GM19463 (cell line): Measurements from ENCODE around the gene TBPL1.
"Not testable (repeated sequence)": the region's sequence is repeated elsewhere in the genome, so short reads cannot be mapped to it uniquely, and the experiment has no call there.

ENCODE experiments used
- ATAC-seq: cut with Tn5 transposase; IDR thresholded peaks from one replicate; pipeline ENCODE4 v1.9.1; 2021; ENCODE audit warnings: mild to moderate bottlenecking, moderate library complexity; ENCODE audit not compliant: unreplicated experiment

TBPL1 gene

GRCh38 chr6:133971861-133972260 is 18.8 kb downstream of the TBPL1 start:
- no peak for ATAC-seq

DNA sequence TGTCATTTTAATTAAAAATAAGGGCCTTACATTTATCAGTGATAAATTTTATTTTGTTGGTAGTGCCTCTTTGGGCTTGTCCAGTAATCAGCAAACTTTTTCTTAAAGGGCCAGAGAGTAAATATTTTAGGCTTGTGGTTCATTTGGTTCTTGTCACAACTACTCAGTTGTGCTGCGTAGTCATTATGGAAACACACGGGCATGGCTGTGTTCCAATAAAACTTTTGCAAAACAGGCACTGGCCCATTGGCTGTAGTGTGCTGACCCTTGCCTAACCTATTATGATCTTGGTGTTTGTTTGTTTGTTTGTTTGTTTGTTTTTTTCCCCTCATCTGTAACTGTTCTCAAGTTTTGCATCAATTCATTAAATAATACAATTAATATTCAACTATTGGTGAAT is 19.4 kb downstream of the TBPL1 start:
- no peak for ATAC-seq

DNA sequence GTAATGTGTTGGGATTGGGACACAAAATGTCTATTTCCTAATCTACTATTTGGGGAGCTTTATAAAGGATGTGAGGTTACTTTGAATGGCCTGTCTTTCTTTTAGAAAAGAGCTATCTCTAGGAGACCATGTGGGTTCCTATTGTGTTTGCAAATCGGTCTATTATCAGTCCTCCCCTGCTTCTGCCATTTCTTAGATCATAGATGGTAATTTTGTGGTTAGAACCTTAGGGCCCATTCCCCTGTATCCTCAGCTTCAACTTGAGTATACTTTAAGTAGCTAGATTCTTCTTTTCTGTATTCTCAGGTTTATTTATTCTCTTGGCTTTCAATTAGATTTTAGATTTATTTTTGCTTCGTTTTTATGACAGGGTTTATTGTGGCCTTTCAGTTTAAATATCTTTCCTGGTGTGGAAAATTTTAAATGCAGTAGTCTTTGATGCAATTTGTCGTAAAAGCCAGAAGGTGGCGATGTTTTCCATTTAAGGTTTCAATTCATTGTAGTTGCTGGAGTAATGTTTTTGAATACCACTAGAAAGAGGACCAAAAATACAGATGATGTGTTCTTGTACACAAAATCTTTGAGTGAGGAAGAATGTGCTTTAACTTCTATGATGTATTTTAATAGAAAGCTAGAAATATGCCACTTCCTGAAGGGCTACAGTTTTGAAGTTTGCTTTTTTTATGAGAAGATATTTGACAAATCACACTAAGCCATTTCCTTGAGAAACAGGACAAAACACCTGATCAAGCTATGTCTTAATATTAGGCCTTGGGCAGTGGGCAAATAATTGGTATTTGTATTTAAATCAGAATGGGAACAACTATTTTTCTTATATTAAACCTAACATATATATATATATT is 20.3 kb downstream of the TBPL1 start:
- peak; percentile 60 for ATAC-seq

DNA sequence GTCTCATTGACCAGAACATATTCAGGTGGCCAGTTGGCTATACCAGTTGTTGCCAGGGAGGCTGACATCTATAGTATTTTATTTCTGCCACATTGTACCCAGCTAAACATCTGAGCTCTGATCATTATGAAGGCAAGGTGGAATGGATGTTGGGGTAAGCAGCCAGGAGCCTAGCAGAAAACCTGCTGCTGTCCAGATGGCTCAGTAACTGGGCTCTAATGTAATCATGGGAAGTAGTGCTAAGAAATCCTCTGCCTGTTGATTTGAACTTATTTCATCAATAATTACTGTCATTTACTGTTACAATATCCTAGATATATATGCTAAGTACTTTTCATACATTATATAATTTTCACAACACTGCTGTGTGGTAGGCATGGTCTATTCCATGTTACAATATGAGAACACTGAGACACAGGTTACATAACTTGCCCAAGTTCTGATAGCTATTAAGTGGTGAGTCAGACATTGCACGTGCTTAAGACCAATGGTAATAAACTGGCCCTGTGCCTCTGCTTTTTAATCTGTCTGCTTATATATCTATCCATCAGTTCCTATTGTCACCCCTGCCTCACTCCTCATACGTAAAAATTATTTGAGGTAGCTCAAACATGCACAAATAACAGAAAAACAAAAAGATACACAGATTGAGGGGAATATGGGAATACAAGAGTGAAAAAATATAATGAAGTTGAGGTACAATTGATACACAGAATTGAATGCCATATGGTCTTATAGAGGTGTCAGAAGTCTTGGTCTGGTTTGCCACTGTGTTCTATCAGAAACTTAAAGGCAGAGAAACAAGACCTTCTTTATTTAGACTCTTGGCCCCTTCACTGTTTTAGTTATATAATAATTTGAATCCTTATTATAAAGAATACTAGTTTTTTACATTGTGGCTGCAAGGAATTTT is 25.2 kb downstream of the TBPL1 start:
- peak; percentile 63 for ATAC-seq

- no peak for ATAC-seq
Measured at GRCh38 chr6:133978896-133979240, 25.8 kb downstream of the TBPL1 start.

DNA sequence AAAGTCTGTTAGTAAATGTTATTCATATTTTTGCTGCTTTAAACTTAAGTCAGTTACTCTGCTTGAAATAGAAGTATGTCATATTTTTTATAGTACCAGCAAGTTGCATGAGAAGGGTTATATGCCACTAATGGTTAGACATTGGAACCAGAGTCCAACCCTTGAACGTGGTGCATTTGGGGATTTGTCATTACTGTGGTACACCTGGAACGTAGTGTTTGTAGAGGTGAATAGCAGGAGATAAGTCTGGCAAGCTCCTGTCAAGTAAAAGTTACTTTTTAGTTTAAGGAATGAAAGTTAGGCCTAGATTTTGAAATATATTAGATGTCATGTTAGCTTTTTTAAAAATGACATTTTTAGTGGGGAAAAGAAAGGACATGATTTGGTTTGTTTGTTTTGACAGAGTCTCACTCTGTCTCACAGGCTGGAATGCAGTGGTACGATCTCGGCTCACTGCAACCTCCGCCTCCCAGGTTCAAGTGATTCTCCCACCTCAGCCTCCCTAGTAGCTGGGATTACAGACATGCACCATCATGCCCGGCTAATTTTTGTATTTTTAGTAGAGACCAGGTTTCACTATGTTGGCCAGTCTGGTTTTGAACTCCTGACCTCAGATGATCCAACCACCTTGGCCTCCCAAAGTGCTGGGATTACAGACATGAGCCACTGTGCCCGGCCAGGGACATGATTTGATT is 26.4 kb downstream of the TBPL1 start:
- not testable (repeated sequence) for ATAC-seq

DNA sequence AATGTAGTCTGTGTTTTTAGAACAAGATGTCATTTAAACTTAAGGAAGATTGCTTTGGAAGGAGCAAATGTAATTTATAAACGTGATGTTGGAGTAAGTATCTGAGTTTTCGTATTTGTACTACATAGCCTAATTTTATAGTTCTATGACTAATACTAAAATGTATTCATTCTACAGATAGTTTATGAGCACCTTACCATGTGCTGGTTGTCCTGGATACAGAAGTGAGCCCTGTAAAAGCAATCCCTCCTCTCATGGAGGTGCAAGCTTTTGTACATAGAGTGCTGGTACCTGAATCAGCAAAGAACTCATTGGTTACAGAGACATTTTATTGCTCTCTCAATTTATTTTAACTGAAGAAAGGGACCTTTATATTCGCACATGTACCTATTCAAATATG is 27.1 kb downstream of the TBPL1 start:
- ATAC-seq: no peak

DNA sequence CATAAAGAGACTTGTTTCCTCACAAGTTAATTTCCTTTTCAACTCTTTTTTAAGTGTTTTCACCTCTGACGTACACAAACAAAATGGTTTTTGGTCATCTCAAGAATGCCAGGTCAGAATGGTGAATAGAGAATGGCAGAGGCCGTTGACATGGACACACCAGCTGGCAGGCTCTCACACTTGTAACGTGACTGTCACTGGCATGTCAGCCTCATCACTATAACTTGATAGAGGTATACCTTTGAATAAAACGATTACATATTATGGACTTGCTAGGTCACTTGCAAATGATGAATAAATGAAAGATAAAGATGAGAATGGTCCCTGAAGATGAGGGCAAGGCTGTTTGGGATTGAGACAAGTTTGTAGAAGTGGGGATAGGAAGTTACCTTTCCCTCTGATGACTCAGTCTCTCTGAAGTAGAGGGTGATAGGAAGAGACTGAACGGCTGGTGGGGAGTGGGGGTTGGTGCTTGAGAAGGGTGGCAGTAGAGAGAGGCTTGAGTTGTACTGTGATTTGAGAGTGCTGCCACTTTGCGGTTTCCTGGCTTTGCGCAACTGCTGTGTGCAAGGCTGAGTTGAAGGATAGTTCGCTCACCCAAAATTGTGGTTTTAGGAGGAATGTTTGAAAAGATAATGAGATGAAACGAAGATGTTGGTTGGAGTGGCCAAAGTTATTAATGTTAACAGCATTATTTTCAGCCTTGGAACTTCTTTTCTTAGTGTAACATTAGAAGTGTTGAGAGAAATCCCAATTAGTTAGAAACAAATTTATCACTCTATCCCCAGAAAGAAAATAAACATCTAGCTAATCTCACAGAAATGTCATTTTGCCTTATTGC is 30.3 kb downstream of the TBPL1 start:
- ATAC-seq: no peak

GRCh38 chr6:133985970-133986369 is 32.9 kb downstream of the TBPL1 start:
- ATAC-seq: no peak

DNA sequence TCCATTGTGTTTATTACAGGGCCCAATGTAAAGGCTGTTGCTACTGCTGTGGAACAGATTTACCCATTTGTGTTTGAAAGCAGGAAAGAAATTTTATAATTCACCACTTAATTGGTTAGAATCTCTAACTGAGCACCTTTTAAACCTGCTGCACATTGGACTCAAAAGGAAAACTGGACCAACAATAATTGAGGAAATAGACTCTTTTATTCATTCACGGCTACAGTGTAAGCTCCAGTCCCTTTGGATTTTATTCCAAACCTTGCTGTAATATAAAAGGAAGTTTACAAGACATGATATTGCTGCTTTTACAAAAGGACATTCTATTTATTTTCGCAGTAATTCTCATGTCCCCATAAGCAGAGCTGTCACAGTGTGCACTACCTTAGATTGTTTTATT is 33.9 kb downstream of the TBPL1 start:
- no peak for ATAC-seq

GRCh38 chr6:133989525-133989924 is 36.5 kb downstream of the TBPL1 start:
- ATAC-seq: no peak

DNA sequence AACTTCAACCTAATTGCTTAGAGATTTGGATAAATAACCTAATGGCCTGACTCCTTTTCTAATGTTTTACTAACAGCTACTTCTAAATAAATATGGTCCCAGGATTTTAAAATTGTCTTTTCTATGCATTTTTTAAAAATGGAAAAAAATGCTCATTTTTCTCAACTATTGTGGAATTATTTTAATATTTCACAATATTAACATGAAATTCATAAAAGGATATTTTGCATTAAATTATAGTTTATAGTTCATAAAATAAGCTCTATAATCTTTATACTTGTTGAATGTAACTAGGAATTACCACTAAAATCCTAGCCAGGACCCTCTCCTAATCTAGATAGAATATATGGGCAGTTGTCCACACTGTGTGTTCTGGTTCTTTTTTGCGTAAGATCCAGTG is 37.3 kb downstream of the TBPL1 start:
- ATAC-seq: no peak

DNA sequence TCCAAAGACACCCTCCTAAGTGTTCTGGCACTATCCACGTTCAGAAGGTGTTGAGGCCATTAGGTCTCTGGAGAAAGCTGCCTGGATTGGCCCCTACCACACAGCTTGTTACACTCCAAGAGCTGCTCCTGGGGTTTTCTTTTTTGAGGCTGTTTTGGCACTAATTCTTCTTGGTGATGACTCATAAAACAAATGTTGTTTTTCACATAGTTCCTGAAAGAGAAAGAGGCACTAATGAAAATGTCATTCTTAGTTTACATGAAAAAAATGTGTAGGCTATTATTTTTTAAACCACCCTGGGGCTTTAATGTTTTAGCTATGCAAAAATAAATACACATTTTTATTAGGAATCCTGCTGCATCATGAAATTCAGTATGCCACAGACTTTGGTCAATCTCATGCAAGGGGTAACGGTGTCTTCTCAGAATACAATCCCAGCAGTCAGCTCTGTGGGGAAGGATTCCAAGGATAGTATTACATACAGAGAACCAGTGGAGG is 38.1 kb downstream of the TBPL1 start:
- no peak for ATAC-seq

DNA sequence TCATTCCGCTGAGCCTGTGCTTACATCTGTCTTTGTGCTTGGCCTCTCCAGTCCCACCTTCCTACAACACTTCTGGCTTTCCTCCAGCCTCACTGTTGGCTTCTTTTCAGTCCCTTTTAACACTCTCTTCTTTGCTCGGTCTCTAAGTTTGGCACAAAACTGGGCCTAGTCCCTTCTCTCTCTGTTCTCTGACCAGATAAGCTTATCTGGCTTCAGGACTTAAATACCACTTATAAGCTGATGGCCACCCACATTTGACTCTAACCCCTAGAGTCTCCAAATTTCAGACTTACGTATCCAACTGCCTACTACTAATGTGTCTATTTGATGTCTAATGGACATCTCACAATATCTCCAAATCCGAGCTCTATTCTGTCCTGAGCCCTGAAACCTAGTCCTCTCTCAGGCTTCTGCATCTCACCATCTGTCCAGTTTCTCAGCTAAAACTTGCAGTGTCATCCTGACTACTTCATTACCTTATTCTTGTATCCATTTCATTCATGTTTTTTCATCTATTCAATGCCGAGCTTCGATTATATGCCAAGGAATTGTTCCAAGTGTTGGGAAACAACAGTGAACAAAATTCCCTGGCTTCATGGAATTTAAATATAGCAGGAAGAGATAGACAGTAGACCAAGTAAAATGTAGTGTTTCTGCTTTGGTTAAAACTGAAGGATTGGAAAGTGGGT is 40.1 kb downstream of the TBPL1 start:
- no peak for ATAC-seq

- no peak for ATAC-seq
Measured at GRCh38 chr6:133995296-133995695, 42.3 kb downstream of the TBPL1 start.

DNA sequence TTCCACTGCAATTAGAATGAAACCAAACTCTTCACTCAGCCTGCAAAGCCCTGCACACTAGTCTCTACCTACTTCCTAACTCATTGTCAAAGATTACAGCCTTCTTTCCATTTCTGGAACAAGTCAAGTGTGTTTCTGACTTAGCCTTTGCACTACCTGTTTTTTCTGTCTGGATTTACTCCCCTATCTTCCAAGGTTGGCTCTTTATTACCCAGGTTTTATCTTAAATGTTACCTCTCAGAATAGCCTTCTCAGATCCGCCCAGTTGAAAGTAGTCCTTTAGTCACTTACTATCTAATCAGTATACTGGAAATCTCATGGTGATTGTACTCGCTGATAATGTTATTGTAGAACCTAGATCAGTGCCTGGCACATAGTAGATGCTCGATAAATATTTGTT is 42.7 kb downstream of the TBPL1 start:
- no peak for ATAC-seq

GRCh38 chr6:133997267-133997666 is 44.2 kb downstream of the TBPL1 start:
- no peak for ATAC-seq

- ATAC-seq: no peak
Measured at GRCh38 chr6:133999305-133999704, 46.3 kb downstream of the TBPL1 start.

GRCh38 chr6:134000443-134000842 is 47.4 kb downstream of the TBPL1 start:
- no peak for ATAC-seq

GRCh38 chr6:134002821-134003220 is 49.8 kb downstream of the TBPL1 start:
- no peak for ATAC-seq
